Neural crest cell (in vitro differentiated cells): ENCODE results near the gene KCNC3. TPM values are rescaled to one million over a fixed set of nuclear protein-coding genes. Genes with fewer than 3 reads are reported as not detected.

Source experiments
- DNase-seq: peaks from one replicate; pipeline ENCODE4 v3.0.0; 2021; ENCODE audit warnings: low read depth, mixed read lengths, low spot score
- H3K27ac Mint-ChIP-seq: one replicate; pipeline ENCODE4 v1.8.0; 2021; ENCODE audit warnings: mild to moderate bottlenecking, mixed read lengths; ENCODE audit not compliant: unreplicated experiment
- H3K27me3 Mint-ChIP-seq: 2 replicates; pipeline ENCODE4 v1.8.0; 2021; ENCODE audit warnings: low read depth, mild to moderate bottlenecking, mixed read lengths
- H3K36me3 Mint-ChIP-seq: 2 replicates; pipeline ENCODE4 v1.8.0; 2021; ENCODE audit warnings: low read depth, mild to moderate bottlenecking, mixed read lengths
- H3K4me1 Mint-ChIP-seq: 2 replicates; pipeline ENCODE4 v1.8.0; 2021; ENCODE audit warnings: mixed read lengths
- H3K4me3 Mint-ChIP-seq: one replicate; pipeline ENCODE4 v1.8.0; 2021; ENCODE audit warnings: mild to moderate bottlenecking, mixed read lengths
- H3K9me3 Mint-ChIP-seq: 2 replicates; pipeline ENCODE4 v1.8.0; 2021; ENCODE audit warnings: mixed read lengths
- CTCF ChIP-seq: fragments of 200-600 bp; sonication (generic); conservative IDR thresholded peaks from 2 replicates; pipeline ENCODE4 v1.5.0; 2021; ENCODE audit warnings: antibody characterized with exemption, mild to moderate bottlenecking
- total RNA-seq: library from RNA; stranded (reverse); gene quantifications from 2 replicates; pipeline ENCODE4 v1.2.1, GENCODE V29; 2021

KCNC3 gene
- total RNA-seq, 1 donor from 2014 or later, result 4.2 TPM

GRCh38 chr19:50362656-50363424 is 33.7 kb upstream of the KCNC3 start:
- no peak overlapping the region for H3K4me3 Mint-ChIP-seq

GRCh38 chr19:50362030-50362412 is 32.8 kb upstream of the KCNC3 start:
- Mint-ChIP-seq H3K4me1 (peaks cover 2% of the 10 kb centered on the region), H3K9me3 (peaks cover 9% of the 10 kb centered on the region), H3K36me3 (peaks cover 8% of the 10 kb centered on the region), H3K27me3 (peaks cover 15% of the 10 kb centered on the region), H3K4me3 (no peak overlapping the region), H3K27ac (no peak overlapping the region)
- TF ChIP-seq CTCF, result no peak
- DNase-seq, result no peak

More at GRCh38 chr19:50362656-50363424, 33.7 kb upstream of the KCNC3 start:
- peaks cover 9% of the 10 kb centered on the region for H3K9me3 Mint-ChIP-seq
- H3K27ac Mint-ChIP-seq, result no peak overlapping the region
- H3K36me3 Mint-ChIP-seq, result peaks cover 8% of the 10 kb centered on the region
- DNase-seq, result no peak
- TF ChIP-seq CTCF, result no peak
- peaks cover 15% of the 10 kb centered on the region for H3K27me3 Mint-ChIP-seq
- H3K4me1 Mint-ChIP-seq, result no peaks in the 10 kb centered on the region

GRCh38 chr19:50361290-50362029 is 32.3 kb upstream of the KCNC3 start:
- Mint-ChIP-seq H3K36me3 (peaks cover 8% of the 10 kb centered on the region), H3K4me3 (no peak overlapping the region), H3K9me3 (peaks cover 9% of the 10 kb centered on the region), H3K27ac (no peak overlapping the region), H3K4me1 (peaks cover 4% of the 10 kb centered on the region), H3K27me3 (peaks cover 15% of the 10 kb centered on the region)
- no peak for DNase-seq
- TF ChIP-seq CTCF, result no peak

DNA sequence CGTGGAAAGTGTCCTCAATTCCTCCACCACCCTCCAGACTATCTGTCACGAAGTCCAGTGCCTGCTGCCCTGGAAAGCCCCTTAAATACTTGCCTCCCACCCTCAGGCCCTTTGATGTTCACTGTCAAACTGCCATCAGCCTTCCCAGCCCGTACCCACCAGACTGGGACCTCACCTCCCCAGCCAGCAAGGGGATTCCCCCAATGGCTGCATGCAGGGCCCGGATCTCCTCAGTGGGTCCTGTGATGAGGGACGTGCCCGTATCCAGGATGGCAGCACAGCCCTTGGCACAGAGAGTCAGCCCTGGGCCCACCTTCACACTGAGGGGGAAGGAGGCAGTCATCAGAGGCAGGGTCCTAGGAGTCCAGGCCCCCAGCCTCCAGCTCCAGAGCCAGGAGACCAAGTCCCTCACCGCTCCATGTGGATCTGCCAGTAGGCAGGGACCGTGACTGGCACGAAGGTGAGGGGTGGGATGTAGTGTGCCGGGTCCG is 30.2 kb upstream of the KCNC3 start:
- no peak for TF ChIP-seq CTCF
- no peak for DNase-seq
- peaks cover 15% of the 10 kb centered on the region for H3K27me3 Mint-ChIP-seq
- no peak overlapping the region for H3K27ac Mint-ChIP-seq
- H3K9me3 Mint-ChIP-seq, result peaks cover 9% of the 10 kb centered on the region
- H3K4me1 Mint-ChIP-seq, result peaks cover 4% of the 10 kb centered on the region
- no peak overlapping the region for H3K4me3 Mint-ChIP-seq
- H3K36me3 Mint-ChIP-seq, result peaks cover 8% of the 10 kb centered on the region

- H3K36me3 Mint-ChIP-seq, result peaks cover 8% of the 10 kb centered on the region
- TF ChIP-seq CTCF, result no peak
- H3K4me1 Mint-ChIP-seq, result peaks cover 4% of the 10 kb centered on the region
- DNase-seq, result no peak
- peaks cover 15% of the 10 kb centered on the region for H3K27me3 Mint-ChIP-seq
- H3K4me3 Mint-ChIP-seq, result no peak overlapping the region
- H3K27ac Mint-ChIP-seq, result no peak overlapping the region
- peaks cover 9% of the 10 kb centered on the region for H3K9me3 Mint-ChIP-seq
Measured at GRCh38 chr19:50358483-50359327, 29.5 kb upstream of the KCNC3 start.
